GM12891 (cell line): ENCODE data around the gene CAPN10.

Experiments
- PAX5 ChIP-seq: IDR thresholded peaks from 2 replicates; pipeline ENCODE4 v1.6.1; 2011; ENCODE audit warnings: low read length, moderate library complexity, mild to moderate bottlenecking; ENCODE audit not compliant: insufficient read depth, severe bottlenecking
- POLR2A ChIP-seq: IDR thresholded peaks from 2 replicates; pipeline ENCODE4 v1.6.1; 2011; ENCODE audit warnings: low read depth, low read length, control low read depth
- POLR2AphosphoS5 ChIP-seq: IDR thresholded peaks from 2 replicates; pipeline ENCODE4 v1.6.1; 2011; ENCODE audit warnings: low read depth, low read length, control low read depth
- POU2F2 ChIP-seq: IDR thresholded peaks from 2 replicates; pipeline ENCODE4 v1.6.1; 2011; ENCODE audit warnings: low read depth, mild to moderate bottlenecking, control low read depth, low read length, moderate library complexity
- SPI1 ChIP-seq: IDR thresholded peaks from 2 replicates; pipeline ENCODE4 v1.6.1; 2011; ENCODE audit warnings: low read depth, low read length, control low read depth
- TAF1 ChIP-seq: IDR thresholded peaks from 2 replicates; pipeline ENCODE4 v1.6.1; 2011; ENCODE audit warnings: low read depth, low read length, control low read depth

GRCh38 chr2:240596080-240596460 lies 9.5 kb downstream of the CAPN10 start:
- no peak for TF ChIP-seq POLR2A
- no peak for TF ChIP-seq TAF1
- no peak for TF ChIP-seq POU2F2
- no peak for TF ChIP-seq POLR2AphosphoS5
- TF ChIP-seq SPI1 = no peak
- no peak for TF ChIP-seq PAX5
